ENCODE measurements around the gene ANKMY1.

The ANKMY1 gene

DNA sequence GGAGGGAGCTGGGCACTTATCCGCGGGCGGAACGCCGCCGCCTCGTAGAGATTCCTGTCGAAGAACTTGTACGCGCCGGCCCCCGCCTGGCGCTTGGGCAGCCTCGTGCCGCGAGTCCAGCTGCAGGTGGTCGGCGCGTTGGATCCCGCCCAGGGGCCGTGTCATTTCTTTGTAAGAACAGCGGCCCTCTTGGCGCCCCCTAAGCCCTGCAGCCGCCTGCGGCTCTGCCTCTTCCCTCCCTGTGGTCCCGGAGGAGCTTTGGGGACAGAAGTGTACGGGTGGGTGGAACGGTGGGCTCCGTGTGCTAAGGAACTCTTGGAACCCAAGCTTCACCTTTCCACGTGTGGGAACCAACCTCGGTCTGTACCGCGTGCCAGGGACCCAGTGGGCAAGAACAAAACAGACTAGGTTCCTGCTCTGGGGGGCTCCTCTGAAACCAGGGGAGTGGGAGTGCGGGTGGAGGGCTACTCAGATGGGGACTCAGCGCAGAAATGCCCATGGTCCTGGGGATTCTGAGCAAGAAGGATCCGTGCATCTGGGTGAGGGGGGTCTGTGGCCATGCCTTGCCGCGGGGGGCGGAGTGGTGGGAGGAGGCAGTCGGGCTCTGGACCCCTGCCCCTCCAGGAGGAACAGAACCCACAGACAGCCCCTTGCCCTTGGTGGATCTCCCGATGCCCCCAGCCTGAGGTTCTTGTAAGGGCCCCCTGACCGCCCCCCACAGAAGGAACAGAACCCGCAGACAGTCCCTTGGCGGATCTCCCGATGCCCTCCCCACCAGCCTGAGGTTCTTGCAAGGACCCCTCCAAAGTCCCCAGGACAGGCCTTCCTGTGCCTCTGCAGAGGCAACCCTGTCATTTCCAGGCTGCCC, 120.9 kb downstream of the ANKMY1 start:
- ATAC-seq (no peak), DNase-seq (no peak)
- Mint-ChIP-seq H3K9me3 (no peaks in the 10 kb centered on the region), H3K4me1 (peaks cover 32% of the 10 kb centered on the region), H3K4me3 (peak overlapping the region; percentile 47 to 60), H3K27me3 (peaks cover 43% of the 10 kb centered on the region), H3K27ac (no peak overlapping the region)

DNA sequence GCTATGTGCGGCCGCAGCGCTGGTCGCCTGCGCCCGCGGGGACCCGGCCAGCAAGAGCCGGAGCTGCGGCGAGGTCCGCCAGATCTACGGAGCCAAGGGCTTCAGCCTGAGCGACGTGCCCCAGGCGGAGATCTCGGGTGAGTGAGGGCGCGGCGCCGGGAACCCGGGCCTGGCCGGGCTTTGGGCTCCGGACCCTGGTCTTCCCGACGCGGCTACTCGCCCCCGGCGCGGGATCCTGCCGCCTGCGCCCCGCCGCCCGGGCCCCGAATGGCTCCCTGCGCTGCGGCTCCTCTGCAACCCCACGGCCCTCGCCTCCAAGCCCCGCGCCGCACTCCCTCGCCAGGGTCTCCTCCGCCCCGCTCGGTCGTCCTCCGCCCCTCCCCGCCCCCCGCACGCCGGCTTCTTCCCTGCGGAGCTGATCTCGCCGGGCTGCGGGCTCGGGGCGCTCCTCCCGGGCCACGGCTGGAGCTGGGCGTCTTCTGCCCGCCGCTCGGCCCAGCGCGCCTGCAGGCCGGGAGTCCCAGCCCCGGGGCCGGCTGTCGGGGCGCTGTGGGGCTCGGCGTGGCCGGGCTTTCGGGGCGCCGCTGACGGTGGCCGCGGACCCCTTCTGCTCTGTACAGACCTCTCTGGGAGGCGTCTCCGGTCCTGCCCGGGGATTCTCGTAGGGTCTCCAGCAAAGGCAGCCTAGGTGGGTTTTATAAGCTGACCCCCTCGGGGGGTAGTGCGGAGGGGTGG, 121.7 kb downstream of the ANKMY1 start:
- no peaks in the 10 kb centered on the region for H3K9me3 Mint-ChIP-seq
- no peak overlapping the region for H3K27ac Mint-ChIP-seq
- DNase-seq (no peak), ATAC-seq (peak; percentile 1)
- H3K4me1 Mint-ChIP-seq = peaks cover 32% of the 10 kb centered on the region
- peak overlapping the region; percentile 49 to 60 for H3K4me3 Mint-ChIP-seq
- peaks cover 47% of the 10 kb centered on the region for H3K27me3 Mint-ChIP-seq

DNA sequence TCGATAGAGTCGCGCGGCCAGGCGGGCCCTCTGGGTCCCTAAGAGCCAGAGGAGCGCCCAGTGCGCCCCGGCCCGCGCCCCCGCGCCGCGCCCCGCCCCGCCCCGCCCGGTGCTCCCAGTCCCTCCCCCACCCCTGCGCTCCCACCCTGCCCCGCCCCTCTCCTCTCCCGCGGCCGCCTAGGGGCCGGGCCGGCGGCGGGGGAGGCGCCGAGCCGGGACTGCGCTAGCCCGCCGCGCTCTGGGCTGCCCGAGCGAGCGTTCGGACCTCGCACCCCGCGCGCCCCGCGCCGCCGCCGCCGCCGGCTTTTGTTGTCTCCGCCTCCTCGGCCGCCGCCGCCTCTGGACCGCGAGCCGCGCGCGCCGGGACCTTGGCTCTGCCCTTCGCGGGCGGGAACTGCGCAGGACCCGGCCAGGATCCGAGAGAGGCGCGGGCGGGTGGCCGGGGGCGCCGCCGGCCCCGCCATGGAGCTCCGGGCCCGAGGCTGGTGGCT, 122.3 kb downstream of the ANKMY1 start, which contains the start of gene GPC1:
GPC1 (plus strand) TSS at position 207 of the 491 bp plus-strand sequence; CDS start at position 463, 256 bp downstream.
- peak within 1 kb of the TSS in 1 of 2 donors; percentile 38 for H3K27ac Mint-ChIP-seq

DNA sequence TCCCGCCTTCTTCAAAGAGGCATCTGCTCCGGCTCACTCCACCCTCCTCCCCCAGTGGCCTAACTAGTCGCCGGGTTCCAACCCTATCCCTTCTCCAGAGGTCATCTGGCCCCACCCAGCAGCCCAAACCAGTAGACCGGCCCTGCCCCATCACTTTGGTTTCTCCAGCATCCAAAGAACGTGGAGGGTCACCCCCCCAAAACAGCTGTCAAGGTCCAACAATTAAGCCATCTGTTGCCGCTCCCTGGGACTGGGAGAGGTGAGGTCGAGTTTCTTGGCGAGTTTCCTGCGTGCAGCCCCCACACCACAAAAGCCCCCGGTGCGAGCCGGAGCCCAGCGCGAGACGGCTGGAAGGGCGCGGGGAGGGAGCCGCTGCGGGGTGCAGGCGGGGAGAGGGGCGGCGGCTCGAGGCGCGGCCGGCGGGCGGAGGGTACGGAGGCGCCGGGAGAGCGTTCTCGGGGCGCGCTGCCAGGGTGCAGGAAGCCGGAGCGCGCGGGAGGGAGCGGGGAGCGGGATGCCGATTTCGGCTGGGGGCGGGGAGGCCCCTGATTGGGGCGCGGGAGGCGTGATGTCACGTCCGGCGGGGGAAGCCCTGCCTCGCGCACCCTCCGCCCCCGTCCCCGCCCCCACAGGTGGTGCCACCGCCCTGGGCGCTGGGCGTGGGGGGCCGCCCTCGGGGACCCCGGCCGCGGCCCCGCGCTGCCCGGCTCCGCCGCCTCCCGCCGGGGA, 122.9 kb downstream of the ANKMY1 start:
- Mint-ChIP-seq H3K27me3 (peaks cover 47% of the 10 kb centered on the region), H3K27ac (peak overlapping the region in 1 of 2 donors; percentile 38), H3K9me3 (no peaks in the 10 kb centered on the region), H3K4me3 (peak overlapping the region; percentile 71 to 86), H3K4me1 (peaks cover 32% of the 10 kb centered on the region)
- ATAC-seq = peak; percentile 77
- peak; percentile 77 to 78 for DNase-seq

More for the DNA sequence above, 122.3 kb downstream of the ANKMY1 start, which contains the start of gene GPC1:
- peaks cover 32% of the 10 kb centered on the region for H3K4me1 Mint-ChIP-seq
- H3K27me3 Mint-ChIP-seq = peaks cover 47% of the 10 kb centered on the region
- no peaks in the 10 kb centered on the region for H3K9me3 Mint-ChIP-seq
- peak; percentile 68 for ATAC-seq
- no peak for DNase-seq
- peak within 1 kb of the TSS; percentile 71 to 86 for H3K4me3 Mint-ChIP-seq

DNA sequence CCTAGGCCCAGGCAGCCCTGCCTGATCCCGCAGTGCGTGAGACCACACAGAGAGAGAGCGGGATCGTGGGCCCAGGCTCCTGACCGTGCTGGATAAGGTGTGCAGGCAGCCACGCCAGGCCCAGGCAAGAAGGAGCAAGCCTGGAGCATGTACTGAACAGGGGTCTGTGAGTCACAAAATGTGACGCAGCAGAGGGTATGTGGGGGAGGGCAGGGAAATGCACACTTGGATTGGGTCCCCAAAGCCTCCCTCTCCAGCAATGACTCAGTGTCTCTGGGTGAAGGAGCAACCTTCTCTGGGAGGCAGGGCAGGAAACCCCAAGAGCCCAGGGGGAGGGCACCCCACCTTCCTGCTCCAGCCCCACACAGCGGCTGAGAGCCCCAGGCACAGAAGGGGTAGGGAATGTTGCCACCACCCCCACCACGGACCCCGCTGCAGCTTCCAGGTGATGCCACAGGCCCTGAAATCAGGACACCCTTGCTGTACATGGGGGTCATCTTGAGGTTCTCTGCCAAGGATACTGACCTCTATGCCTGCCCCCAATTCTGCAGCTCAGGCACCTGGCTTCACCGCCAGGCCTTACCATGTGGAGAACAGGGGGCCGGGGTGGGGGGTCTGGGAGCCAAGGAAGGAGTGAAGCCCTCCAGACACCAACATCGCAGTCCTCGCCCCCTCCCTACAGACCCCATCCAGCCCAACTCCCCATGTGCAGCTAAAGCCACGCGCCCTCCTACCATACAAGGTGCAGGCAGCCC, 123.6 kb downstream of the ANKMY1 start:
- no peak for ATAC-seq

DNA sequence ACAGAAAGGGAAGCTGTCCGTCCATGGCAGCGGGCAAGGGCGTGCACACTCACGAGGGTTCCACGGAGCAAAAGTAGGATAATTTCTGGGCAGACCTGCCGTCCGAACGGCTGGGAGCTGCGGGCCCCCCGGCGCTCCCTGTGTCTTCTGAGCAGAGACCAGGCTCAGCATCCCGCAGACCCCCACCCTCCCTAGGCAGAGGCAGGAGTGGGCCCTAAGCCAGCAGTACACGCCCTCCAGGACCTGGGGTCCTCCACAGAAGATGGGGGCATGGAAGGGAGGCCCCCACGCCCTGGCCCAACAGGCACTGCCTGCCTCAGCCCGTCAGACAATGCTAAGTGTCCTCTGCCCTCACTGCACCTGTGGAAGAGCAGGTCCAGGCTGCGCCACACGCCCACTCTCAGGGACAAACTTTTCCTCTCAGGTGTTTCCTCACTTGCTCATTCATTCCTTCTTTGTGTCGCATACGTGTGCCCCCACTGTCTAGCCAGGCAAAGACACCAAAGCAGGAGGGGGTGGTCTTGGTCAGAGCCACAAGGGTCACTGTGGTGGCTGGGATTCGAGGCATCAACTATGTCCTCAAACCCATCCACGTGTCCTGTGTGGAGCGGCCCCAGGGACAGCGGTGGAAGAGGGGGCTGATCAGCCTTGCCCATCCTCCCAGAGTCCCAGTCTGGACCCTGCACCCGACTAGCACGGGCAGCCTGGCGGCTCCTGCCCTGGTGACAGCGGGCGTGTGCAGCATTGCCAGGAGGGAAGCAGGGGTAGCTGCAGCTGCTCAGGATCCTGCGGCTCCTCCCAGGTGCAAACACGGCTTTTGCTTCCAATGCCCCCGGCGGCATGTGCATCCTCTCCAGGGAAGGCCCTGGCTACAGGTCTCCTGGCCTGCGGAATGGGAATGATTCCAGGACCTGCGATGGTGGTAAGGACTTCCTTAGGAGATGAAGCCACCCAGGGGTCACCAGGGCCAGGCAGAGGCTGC, 124.7 kb downstream of the ANKMY1 start:
- DNase-seq (no peak), ATAC-seq (no peak)
- peaks cover 35% of the 10 kb centered on the region for H3K4me1 Mint-ChIP-seq
- H3K9me3 Mint-ChIP-seq = no peaks in the 10 kb centered on the region
- H3K4me3 Mint-ChIP-seq = no peak overlapping the region
- H3K27me3 Mint-ChIP-seq = peaks cover 41% of the 10 kb centered on the region
- H3K27ac Mint-ChIP-seq = no peak overlapping the region

More for the DNA sequence above, 123.6 kb downstream of the ANKMY1 start:
- Mint-ChIP-seq H3K9me3 (no peaks in the 10 kb centered on the region), H3K27me3 (peaks cover 47% of the 10 kb centered on the region), H3K4me1 (peaks cover 32% of the 10 kb centered on the region), H3K27ac (peak overlapping the region in 1 of 2 donors; percentile 38), H3K4me3 (peak overlapping the region; percentile 71 to 86)
- DNase-seq = no peak

DNA sequence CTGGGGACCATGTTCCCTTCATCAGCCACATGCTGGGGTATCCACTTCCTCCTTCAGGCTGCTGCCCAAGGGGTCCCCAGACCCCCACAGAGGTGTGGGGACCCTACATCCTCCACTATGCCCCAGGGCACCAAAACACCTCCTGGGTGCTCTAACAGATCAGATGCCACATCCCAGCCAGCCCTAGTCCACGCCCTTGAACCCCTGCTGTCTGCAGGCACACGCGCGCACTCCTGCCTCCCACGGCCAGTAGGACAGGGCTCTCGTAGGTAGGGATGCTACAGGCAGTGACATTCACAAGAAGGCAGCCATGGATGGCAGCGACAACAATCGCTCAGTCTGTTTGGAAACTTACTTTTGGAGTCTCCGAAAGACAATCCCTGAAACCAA, 125.4 kb downstream of the ANKMY1 start:
- no peak overlapping the region for H3K4me3 Mint-ChIP-seq
- no peaks in the 10 kb centered on the region for H3K9me3 Mint-ChIP-seq
- DNase-seq = no peak
- ATAC-seq = no peak
- H3K4me1 Mint-ChIP-seq = peaks cover 39% of the 10 kb centered on the region
- peaks cover 34% of the 10 kb centered on the region for H3K27me3 Mint-ChIP-seq
- no peak overlapping the region for H3K27ac Mint-ChIP-seq

DNA sequence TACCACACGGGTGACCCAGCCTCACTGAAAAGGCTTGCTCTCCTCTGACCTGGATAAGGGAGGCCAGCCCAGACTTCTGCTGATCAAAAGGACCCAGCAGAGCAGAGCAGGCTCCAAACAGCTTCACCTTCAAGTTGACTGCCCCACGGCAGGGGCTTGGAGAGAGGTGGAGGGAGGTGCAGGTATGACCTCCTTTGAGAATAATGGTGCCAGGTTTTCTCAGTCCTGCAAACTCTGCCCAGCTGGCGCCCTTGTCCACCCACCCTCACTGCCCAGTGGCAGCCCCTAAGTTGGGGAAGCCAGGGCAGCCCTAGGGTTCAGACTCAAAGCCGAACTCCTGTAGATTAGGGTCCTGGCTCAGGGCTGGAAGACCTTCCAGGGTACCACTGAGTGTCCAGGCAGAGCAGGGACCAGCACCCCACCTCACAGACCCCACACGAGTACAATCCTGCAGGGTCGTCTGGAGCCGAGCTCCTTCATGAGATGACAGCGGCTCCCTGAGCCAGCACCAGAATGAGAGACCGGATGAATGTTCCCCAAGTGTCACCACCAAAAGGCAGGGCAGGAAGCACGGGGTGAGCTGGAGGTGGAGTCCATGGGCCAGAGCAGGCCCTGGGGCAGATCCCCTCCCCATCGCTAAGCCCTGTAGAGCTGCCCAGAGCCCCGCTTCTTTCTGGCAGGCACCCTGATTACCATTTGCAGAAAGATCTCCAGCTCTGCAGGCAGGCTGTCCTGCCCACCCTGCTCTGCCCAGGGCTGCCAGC, 125.9 kb downstream of the ANKMY1 start:
- Mint-ChIP-seq H3K4me1 (peaks cover 39% of the 10 kb centered on the region), H3K4me3 (no peak overlapping the region), H3K27ac (no peak overlapping the region), H3K9me3 (no peaks in the 10 kb centered on the region), H3K27me3 (peaks cover 28% of the 10 kb centered on the region)
- no peak for ATAC-seq
- DNase-seq = no peak

DNA sequence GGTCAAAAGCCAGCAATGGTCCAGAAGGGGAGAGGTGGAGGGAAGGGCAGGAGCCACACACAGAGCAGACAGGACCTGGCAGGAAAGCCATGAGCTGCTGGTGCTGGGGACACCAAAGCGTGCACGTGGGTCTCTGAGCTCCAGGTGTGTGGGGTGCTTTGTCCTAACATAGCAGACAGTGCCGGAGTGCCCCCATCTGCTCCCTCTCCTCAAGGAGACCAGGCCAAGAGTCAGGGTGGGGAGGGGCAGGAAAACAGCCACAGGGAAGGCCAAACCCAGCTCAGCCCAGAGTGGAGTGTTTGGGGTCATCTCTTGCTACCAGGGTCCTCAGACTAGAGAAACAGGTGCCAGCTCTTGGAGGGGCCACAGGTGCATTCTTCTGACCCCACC, 126.5 kb downstream of the ANKMY1 start:
- ATAC-seq = no peak

DNA sequence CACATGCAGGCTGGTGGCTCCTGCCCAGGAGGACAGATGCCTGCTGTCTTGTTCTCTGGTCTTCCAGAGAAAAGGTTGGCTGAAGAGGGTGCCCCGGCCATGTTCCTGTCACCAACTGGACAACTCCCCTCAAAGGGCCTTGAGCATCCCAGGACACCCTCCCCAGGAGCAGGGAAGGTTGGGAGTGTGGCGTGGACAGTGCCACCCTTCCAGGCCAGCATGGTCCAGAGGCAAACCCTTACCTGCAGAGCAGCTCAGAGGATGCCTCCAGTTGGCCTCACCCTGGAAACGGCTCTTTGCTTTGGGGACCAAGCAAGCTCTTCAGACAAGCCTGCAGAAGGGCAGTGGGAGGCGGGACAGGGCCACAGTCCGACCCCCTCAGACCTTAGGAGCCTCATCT, 127.2 kb downstream of the ANKMY1 start:
- Mint-ChIP-seq H3K4me3 (no peak overlapping the region), H3K27me3 (peaks cover 23% of the 10 kb centered on the region), H3K4me1 (peaks cover 35% of the 10 kb centered on the region), H3K27ac (no peak overlapping the region), H3K9me3 (no peaks in the 10 kb centered on the region)
- DNase-seq (no peak), ATAC-seq (no peak)

More for the DNA sequence above, 126.5 kb downstream of the ANKMY1 start:
- Mint-ChIP-seq H3K27ac (no peak overlapping the region), H3K9me3 (no peaks in the 10 kb centered on the region), H3K27me3 (peaks cover 23% of the 10 kb centered on the region), H3K4me3 (no peak overlapping the region), H3K4me1 (peaks cover 35% of the 10 kb centered on the region)
- no peak for DNase-seq

DNA sequence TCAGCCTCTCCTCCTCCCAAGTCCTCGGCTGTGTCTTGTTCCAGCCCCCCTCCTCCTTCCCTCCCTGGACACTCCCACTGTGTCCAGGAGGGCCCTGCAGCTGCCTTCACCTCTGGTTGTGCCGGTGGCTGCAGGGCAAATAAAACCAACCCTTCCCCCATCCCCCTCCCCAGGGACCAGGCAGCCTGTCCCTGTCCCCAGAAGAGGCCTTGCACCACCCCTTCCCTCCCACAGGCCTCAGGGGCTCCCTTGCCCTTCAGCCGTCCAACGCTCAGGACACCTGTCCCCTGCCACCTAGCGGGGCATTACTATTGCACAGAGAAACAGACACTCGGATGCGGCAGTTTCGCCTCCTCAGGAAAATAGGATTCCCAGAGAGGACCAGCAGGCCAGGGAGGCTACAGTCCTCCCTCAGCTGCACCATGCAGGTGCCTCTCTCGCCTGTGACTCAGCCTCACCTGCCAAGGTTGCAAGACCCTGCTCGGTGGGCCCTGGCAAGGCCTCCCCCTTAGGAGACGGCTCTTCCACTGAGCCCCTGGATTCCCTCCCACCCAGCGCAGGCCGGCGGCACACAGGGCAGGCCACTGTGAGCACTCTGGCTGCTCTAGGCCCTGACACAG, 127.8 kb downstream of the ANKMY1 start:
- H3K9me3 Mint-ChIP-seq = peaks cover 0 to 3% of the 10 kb centered on the region in 2 donors
- peaks cover 23% of the 10 kb centered on the region for H3K27me3 Mint-ChIP-seq
- H3K4me1 Mint-ChIP-seq = peaks cover 35% of the 10 kb centered on the region
- DNase-seq = no peak
- no peak for ATAC-seq
- no peak overlapping the region for H3K27ac Mint-ChIP-seq
- H3K4me3 Mint-ChIP-seq = no peak overlapping the region
